BJ (cell line): Measurements from ENCODE around the gene TPRX1. TPM values are rescaled to one million over a fixed set of nuclear protein-coding genes. Genes with fewer than 3 reads are reported as not detected.
"Not testable (repeated sequence)": the region's sequence is repeated elsewhere in the genome, so short reads cannot be mapped to it uniquely, and the experiment has no call there.

Experiments
- CTCF ChIA-PET: fragments of 350-600 bp; formaldehyde crosslinking; extraction: SDS; loops from one replicate; lab custom pipeline; 2021; ENCODE audit warnings: antibody characterized with exemption, inconsistent platforms; lab: Yijun Ruan, JAX
- POLR2A ChIA-PET: fragments of 300-600 bp; sonication (Branson Sonifier 250); formaldehyde crosslinking; extraction: SDS; loops from one replicate; lab custom pipeline; 2021; ENCODE audit warnings: antibody characterized with exemption; lab: Charles Lee
- DNase-seq: peaks from one replicate; pipeline ENCODE4 v3.0.0-alpha.2; 2011; ENCODE audit warnings: low read depth
- H3K27me3 ChIP-seq: 2 replicates; pipeline ENCODE4 v1.6.0; 2011; ENCODE audit warnings: low read length; ENCODE audit not compliant: control insufficient read depth, insufficient read depth
- H3K36me3 ChIP-seq: 2 replicates; pipeline ENCODE4 v1.5.1; 2011; ENCODE audit warnings: low read length; ENCODE audit not compliant: control insufficient read depth, insufficient read depth
- H3K4me3 ChIP-seq: 2 replicates; pipeline ENCODE4 v1.5.1; 2011; ENCODE audit warnings: low read depth, mild to moderate bottlenecking, control low read depth, low read length
- CTCF ChIP-seq: IDR thresholded peaks from 2 replicates; pipeline ENCODE4 v1.5.1; 2011; ENCODE audit warnings: low read depth, mild to moderate bottlenecking, control low read depth, inconsistent platforms, low read length, moderate library complexity; ENCODE audit not compliant: insufficient read depth
- polyA minus RNA-seq: library from RNA; depleted of rRNA, polyadenylated mRNA; stranded (reverse); fragments of >200 nt; gene quantifications from 2 replicates; pipeline ENCODE4 v1.2.3, GENCODE V29; 2011; rRNA and poly(A)+ RNA removed
- polyA plus RNA-seq: library from polyadenylated mRNA; depleted of rRNA; stranded (reverse); fragments of >200 nt; gene quantifications from 2 replicates; pipeline ENCODE4 v1.2.3, GENCODE V29; 2011; rRNA removed

The TPRX1 gene, protein sequence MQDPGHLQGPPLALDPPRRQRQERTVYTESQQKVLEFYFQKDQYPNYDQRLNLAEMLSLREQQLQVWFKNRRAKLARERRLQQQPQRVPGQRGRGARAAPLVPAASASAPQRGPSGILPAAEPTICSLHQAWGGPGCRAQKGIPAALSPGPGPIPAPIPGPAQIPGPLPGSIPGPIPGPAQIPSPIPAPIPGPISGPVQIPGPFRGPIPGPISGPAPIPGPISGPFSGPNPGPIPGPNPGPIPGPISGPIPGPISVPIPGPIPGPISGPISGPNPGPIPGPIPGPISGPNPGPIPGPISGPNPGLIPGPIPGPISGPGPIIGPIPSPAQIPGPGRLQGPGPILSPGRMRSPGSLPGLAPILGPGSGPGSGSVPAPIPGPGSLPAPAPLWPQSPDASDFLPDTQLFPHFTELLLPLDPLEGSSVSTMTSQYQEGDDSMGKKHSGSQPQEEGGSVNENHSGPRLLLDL
- polyA plus RNA-seq = not detected in 2 replicates
- polyA minus RNA-seq = not detected in 2 replicates

DNA sequence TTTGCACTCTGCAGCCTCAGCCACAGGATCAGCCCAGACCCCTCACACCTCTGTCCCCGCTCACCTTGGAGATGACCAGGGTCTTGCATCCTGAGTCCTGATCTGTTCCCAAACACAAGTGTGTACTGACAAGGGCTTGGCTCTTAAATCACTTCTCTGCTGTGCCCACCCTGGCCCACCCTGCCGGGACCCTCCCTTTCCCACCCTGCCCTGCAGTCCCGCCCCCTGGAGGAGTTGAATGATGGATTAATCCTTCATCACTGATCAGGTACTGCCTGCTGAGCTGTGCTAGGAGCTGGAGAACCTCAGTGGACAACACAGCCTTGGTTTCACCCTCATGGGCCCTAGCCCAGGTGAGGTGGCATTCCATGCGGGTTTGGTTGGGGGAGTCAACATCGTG, at the start of gene TPRX1:
TSS of gene TPRX1 (minus strand) at position 101 of the 400 bp plus-strand sequence. CDS start at position 89, 12 bp downstream.
- H3K4me3 ChIP-seq, H3K27me3 ChIP-seq, POLR2A ChIA-PET, DNase-seq, H3K36me3 ChIP-seq, CTCF ChIA-PET: not testable (repeated sequence)

GRCh38 chr19:47853003-47853402, 48.7 kb upstream of the TPRX1 start:
- POLR2A ChIA-PET = no interaction called here
- CTCF ChIA-PET = interaction anchor here (0.9 to 1.9 kb wide), 4 partner anchors 10 to 16 kb away, joined by 3 to 8 read pairs (median 4); no protein-coding TSS in a partner anchor
- no peak for DNase-seq
- Histone ChIP-seq H3K4me3 (no peak overlapping the region), H3K27me3 (peaks cover 12% of the 10 kb centered on the region), H3K36me3 (no peaks in the 10 kb centered on the region)
- no peak for TF ChIP-seq CTCF

GRCh38 chr19:47848823-47849473, 44.6 kb upstream of the TPRX1 start:
- no peak overlapping the region for H3K4me3 ChIP-seq
- CTCF ChIA-PET = interaction anchor here (0.9 to 3.1 kb wide), 3 partner anchors 15 to 20 kb away, joined by 4 to 14 read pairs (median 6); no protein-coding TSS in a partner anchor
- peaks cover 12% of the 10 kb centered on the region for H3K27me3 ChIP-seq
- POLR2A ChIA-PET = no interaction called here
- no peaks in the 10 kb centered on the region for H3K36me3 ChIP-seq
- peak; percentile 42 for TF ChIP-seq CTCF
- no peak for DNase-seq

DNA sequence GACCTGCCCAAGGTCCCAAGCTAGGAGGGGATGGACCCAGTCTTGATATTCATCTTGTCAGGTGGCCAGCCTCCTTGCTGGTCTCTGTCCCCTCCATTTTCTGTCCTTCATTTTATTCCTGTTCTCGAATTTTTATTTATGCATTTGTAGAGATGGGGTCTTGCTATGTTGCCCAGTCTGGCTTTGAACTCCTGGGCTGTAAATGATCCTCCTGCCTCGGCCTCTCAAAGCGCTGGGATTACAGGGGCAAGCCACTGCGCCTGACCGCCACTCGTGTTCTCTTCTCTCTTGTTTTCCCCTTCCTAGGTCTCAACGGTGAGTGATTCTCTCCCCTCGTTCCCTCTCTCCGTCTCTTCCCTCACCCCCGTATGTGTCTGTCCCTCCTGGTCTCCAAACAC, 44.1 kb upstream of the TPRX1 start:
- no peak for TF ChIP-seq CTCF
- Histone ChIP-seq H3K4me3 (no peak overlapping the region), H3K36me3 (no peaks in the 10 kb centered on the region), H3K27me3 (peaks cover 10% of the 10 kb centered on the region)
- DNase-seq = no peak
- POLR2A ChIA-PET = no interaction called here
- CTCF ChIA-PET = interaction anchor here (1.3 to 3.1 kb wide), 2 partner anchors 15 to 52 kb away, joined by 4 to 14 read pairs; no protein-coding TSS in a partner anchor

GRCh38 chr19:47842941-47843340, 38.6 kb upstream of the TPRX1 start:
- no peak overlapping the region for H3K4me3 ChIP-seq
- POLR2A ChIA-PET = no interaction called here
- peaks cover 3% of the 10 kb centered on the region; the same call in 1 of the 2 replicates for H3K27me3 ChIP-seq
- no peak for DNase-seq
- H3K36me3 ChIP-seq = no peaks in the 10 kb centered on the region
- CTCF ChIA-PET = interaction anchor here (1.6 to 3.1 kb wide), 3 partner anchors 10 to 26 kb away, joined by 3 to 10 read pairs (median 6); no protein-coding TSS in a partner anchor
- no peak for TF ChIP-seq CTCF
